Subcutaneous abdominal adipose tissue (tissue), 5 donors: Measurements from ENCODE around the gene SLC25A25.
A peak's percentile ranks its signal among the peaks of the same experiment; 100 is the strongest.
"Not testable (repeated sequence)": the region's sequence is repeated elsewhere in the genome, so short reads cannot be mapped to it uniquely, and the experiment has no call there.

Experiments used
- H3K27ac ChIP-seq: one replicate; pipeline ENCODE4 v1.7.0; 2013; ENCODE audit warnings: low read depth, mild to moderate bottlenecking, inconsistent platforms, low read length, moderate library complexity
- H3K27me3 ChIP-seq, 5 donors: one replicate each; pipeline ENCODE4 v1.7.0; 2013; ENCODE audit warnings: low read length in 5 of 5, inconsistent platforms in 1 of 5; ENCODE audit not compliant: control insufficient read depth in 5 of 5, insufficient read depth in 4 of 5
- H3K36me3 ChIP-seq, 5 donors: one replicate each; pipeline ENCODE4 v1.7.0; 2013; ENCODE audit warnings: low read length in 5 of 5; ENCODE audit not compliant: control insufficient read depth in 5 of 5, insufficient read depth in 5 of 5
- H3K4me1 ChIP-seq, 5 donors: one replicate each; pipeline ENCODE4 v1.7.0; 2013; ENCODE audit warnings: low read length in 5 of 5, mild to moderate bottlenecking in 3 of 5, moderate library complexity in 1 of 5; ENCODE audit not compliant: control insufficient read depth in 5 of 5, insufficient read depth in 5 of 5
- H3K4me3 ChIP-seq, 5 donors: one replicate each; pipeline ENCODE4 v1.7.0; 2013; ENCODE audit warnings: low read length in 5 of 5, low read depth in 1 of 5
- H3K9ac ChIP-seq, 5 donors: one replicate each; pipeline ENCODE4 v1.7.0; 2013; ENCODE audit warnings: low read length in 5 of 5, mild to moderate bottlenecking in 4 of 5, moderate library complexity in 3 of 5
- H3K9me3 ChIP-seq, 5 donors: one replicate each; pipeline ENCODE4 v1.7.0; 2013; ENCODE audit warnings: low read length in 5 of 5; ENCODE audit not compliant: control insufficient read depth in 5 of 5
- donor health status: healthy.
- donor health status: healthy.
- donor health status: healthy.
- donor health status: healthy.
- donor health status: healthy.

The SLC25A25 gene

DNA sequence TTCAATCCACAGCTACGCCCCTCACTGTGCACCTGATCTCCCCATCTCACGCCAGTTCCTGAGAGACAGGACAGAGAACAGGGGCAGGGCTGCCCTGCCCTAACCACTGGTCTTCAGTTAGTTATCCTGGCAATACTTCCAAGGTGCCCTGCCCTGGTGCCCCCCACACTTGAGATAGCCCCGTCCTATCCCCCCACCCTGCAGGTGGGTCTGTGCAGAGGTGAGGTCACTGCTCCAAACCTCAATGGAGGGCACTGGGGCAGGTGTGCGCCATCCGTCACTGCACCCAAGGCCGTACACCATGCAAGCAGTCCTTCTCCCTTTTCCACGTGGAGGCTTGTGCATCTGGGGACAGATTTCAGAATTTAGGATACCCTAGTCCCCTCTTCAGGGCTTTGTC lies 62.6 kb downstream of the SLC25A25 start:
- H3K36me3 ChIP-seq, H3K4me3 ChIP-seq, H3K27ac ChIP-seq, H3K27me3 ChIP-seq, H3K9me3 ChIP-seq, H3K9ac ChIP-seq: not testable (repeated sequence)
- H3K4me1 ChIP-seq = peaks cover 2 to 33% (median 29%) of the 10 kb centered on the region in 5 donors

DNA sequence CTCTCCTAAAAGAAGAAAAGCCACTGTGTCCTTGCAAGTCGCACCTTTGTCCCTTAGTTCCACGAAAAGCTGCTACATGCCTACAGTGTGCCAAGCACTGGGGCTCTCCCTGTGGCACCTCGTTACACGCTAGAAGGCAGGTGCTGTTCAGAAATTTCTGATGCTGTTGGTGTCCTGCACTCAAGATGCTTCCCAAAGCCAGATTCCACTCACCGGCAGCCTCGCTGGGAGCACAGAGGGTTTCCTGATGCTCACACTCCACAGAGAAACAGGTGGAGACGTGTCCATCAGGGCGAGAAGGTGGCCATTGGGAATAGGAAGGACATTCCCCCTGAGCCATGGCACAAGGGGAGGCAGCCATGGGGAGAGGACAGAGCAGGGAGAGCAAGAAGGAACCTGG lies 63.3 kb downstream of the SLC25A25 start:
- not testable (repeated sequence) for H3K27ac ChIP-seq, H3K27me3 ChIP-seq, H3K9me3 ChIP-seq, H3K36me3 ChIP-seq, H3K9ac ChIP-seq, H3K4me3 ChIP-seq
- peaks cover 2 to 26% (median 22%) of the 10 kb centered on the region in 5 donors for H3K4me1 ChIP-seq

DNA sequence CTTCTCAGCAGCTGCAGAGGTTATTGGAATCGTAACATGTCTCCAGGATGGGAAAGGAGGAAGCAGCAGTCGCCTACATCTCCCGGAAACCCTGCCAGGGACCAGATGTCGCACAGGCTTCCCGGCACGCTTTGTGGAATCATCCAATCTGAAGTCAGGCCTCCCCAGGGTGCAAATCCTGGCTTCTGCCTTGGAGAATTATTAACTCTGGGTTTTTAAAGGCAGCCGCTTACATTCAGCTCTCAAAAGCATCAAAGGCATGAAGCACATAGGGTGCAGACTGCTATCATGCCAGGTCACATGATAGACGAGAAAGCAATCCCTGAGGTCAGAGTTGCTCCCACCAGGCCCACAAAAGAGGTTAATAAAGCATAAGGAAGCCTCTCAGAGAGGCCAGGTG lies 64.1 kb downstream of the SLC25A25 start:
- H3K4me3 ChIP-seq, H3K9ac ChIP-seq, H3K27me3 ChIP-seq, H3K9me3 ChIP-seq, H3K27ac ChIP-seq, H3K36me3 ChIP-seq: not testable (repeated sequence)
- H3K4me1 ChIP-seq = peaks cover under 1 to 18% (median 15%) of the 10 kb centered on the region in 5 donors

DNA sequence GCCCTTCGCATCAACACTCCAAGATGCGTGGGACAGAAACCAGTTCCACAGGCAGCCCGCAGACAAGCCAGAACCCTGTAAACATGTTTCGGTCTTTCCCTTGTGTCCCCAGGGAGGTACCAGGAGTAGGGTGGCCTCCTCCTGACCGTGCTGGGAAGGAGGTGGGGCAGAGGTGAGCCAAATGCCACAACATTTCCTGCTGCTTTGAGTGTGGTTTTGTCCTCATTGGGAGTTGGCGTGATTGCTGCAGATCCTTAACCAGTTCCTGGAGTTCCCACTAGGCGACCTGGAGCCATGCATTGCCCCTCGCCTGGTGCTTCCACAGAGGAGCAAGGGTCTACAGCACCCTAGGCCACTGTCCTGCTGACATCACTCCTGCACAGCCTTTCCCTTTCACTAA lies 67.5 kb downstream of the SLC25A25 start:
- H3K9ac ChIP-seq, H3K4me3 ChIP-seq, H3K9me3 ChIP-seq, H3K4me1 ChIP-seq, H3K27me3 ChIP-seq, H3K36me3 ChIP-seq, H3K27ac ChIP-seq: not testable (repeated sequence)

DNA sequence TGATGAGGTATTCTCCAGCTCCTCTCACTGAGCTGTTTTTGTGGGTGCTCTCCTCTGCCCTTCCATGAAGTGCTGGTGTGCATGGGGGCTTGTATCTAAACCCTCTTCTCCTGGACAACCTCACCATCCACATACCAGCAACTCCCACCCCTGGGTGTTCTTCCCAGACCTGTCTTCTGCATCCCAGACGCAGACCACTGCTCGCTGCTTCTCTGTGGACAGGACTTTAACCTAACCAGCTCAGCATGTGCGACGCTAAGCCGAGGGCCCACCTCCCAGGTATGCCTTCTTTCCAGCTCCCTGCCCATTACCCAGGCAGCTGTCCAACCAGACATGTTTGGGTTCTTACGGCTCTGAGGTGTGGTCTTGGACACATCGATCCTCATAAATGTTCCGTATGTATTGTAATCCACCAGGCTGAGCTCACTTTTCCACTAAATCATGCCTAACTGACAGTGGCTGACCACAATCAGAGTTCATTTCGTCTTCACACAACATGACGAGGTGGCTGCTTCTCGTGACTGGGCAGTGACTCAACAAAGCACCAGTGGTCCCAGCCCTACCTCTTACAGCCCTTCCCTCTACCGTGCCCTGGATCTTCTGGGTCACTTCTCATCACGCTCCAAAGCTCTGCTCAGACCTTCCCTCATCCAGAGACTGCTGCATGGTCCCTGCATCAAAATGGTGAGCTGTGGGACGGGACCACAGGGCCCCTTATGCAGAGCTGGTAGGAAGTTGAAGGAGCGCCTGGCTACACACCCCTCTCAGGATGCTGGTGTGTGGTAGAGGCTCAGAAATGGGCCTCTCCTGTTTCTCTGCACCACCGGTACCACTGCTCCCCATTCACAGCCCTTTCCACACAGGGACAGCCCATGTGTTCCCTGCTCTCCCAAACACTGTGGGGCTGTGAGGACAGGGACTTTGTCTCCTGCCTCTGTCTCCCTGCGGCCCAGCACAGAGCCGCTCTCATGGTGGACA lies 69.1 kb downstream of the SLC25A25 start:
- H3K4me3 ChIP-seq = no peak overlapping the region
- H3K9me3 ChIP-seq = no peaks in the 10 kb centered on the region
- no peaks in the 10 kb centered on the region for H3K36me3 ChIP-seq
- H3K27ac ChIP-seq = no peak overlapping the region
- H3K27me3 ChIP-seq = peaks cover 0 to 6% (median 0%) of the 10 kb centered on the region in 5 donors
- H3K9ac ChIP-seq = no peak overlapping the region
- H3K4me1 ChIP-seq = peaks cover 0 to 6% (median 0%) of the 10 kb centered on the region in 5 donors

DNA sequence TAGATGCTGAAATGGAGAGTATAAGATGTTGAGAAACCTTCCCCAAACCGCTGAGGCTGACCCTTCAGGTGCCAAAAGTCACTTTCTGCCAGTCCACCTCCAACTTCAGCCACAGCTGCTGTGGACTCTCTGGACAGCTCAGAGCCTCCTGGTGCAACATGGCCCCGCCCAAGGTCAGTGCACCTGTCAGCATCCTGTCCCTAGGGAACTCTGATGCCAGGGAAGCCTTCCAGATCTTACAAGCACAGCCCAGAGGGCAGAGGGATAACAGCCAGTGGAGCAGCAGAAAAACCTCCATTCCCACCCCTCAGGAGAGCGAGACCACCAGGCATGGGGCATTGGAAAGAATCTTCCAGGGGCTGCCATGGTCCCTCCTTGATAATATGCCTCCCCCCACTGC lies 70.0 kb downstream of the SLC25A25 start:
- Histone ChIP-seq H3K9ac (no peak overlapping the region), H3K27ac (no peak overlapping the region), H3K4me3 (no peak overlapping the region), H3K36me3 (no peaks in the 10 kb centered on the region), H3K27me3 (peaks cover 0 to 6% (median 0%) of the 10 kb centered on the region in 5 donors), H3K4me1 (peaks cover 0 to 8% (median 0%) of the 10 kb centered on the region in 5 donors), H3K9me3 (no peaks in the 10 kb centered on the region)

DNA sequence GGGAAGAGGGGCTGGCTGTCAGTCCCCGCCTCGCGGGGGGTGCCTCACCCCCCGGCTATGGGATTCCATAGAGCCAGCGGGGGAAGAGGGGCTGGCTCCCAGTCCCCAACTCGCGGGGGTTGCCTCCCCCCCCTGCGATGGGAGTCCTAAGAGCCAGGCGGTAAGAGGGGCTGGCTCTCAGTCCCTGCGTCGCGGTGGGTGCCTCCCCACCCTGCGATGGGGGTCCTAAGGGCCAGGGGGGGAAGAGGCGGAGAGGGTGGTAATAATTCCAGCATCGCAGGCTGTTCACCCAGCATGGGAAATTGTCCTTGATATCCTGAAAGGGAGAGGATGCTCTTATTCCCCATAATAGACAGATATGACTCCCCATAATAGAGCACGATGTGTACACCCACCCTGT lies 71.6 kb downstream of the SLC25A25 start:
- Histone ChIP-seq H3K4me1 (peaks cover 0 to 16% (median 0%) of the 10 kb centered on the region in 5 donors), H3K9me3 (no peaks in the 10 kb centered on the region), H3K27ac (no peak overlapping the region), H3K36me3 (no peaks in the 10 kb centered on the region), H3K9ac (no peak overlapping the region), H3K27me3 (peaks cover 0 to 6% (median 0%) of the 10 kb centered on the region in 5 donors), H3K4me3 (peak overlapping the region in 1 of 5 donors; percentile 35)

DNA sequence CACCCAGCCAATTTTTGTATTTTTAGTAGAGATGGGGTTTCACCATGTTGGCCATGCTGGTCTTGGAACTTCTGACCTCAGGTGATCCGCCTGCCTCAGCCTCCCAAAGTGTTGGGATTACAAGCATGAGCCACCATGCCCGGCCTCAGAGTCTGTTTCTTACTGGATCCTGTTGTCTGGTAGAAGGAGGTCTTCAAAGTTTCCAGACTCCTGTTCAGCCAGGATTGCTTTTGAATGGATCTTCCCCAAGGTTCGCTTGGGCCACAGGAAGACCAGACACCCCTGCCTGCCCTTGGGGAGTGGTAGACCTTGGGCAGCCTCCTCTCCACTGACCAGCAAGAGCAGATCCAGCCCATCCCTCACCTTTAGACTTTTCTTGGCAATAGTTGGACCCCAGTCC lies 73.6 kb downstream of the SLC25A25 start:
- Histone ChIP-seq H3K36me3 (no peaks in the 10 kb centered on the region), H3K4me1 (peaks cover 0 to 16% (median 0%) of the 10 kb centered on the region in 5 donors), H3K9me3 (no peaks in the 10 kb centered on the region), H3K27ac (no peak overlapping the region), H3K27me3 (peaks cover 0 to 6% (median 0%) of the 10 kb centered on the region in 5 donors), H3K9ac (no peak overlapping the region), H3K4me3 (no peak overlapping the region)

DNA sequence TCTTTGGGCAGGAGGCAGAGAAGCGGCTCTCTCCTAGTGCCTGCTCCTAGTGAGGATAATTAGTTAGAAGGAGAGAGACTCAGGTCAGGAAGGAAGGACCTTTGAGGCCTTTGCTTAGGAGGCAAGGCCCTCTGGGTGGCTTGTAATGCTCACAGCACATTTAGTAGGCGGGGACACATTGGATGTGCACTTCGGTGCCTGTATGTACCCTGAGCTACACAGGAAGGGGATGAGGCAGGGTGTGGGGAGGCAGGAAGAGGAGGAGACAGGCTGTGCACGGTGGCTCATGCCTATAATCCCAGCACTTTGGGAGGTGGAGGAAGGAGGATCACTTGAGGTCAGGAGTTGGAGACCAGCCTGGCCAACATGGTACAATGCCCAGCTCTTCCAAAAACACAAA lies 74.0 kb downstream of the SLC25A25 start:
- Histone ChIP-seq H3K9ac (no peak overlapping the region), H3K9me3 (no peaks in the 10 kb centered on the region), H3K27me3 (peaks cover 0 to 6% (median 0%) of the 10 kb centered on the region in 5 donors), H3K4me1 (peaks cover 0 to 16% (median 0%) of the 10 kb centered on the region in 5 donors), H3K4me3 (no peak overlapping the region), H3K36me3 (no peaks in the 10 kb centered on the region), H3K27ac (no peak overlapping the region)

DNA sequence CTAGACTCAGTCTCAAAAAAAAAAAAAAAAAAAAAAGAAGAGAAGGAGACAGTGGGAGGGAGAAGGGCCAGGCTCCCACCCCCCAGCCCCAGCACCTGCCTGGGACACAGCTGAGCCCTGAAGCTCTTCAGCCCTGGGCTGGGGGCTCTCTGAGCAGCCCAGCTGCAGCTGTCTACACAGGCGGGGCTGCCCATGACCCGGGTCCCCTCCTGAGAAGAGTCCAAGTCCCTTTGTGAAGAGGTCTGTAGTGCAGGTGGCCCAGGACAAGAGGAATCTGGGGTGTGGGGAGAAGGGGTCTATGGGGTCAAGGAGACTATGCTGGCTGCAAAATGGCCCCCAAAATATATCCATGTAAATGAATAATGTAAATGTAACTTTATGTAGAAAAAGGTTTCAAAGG lies 74.6 kb downstream of the SLC25A25 start:
- H3K9ac ChIP-seq = no peak overlapping the region
- no peak overlapping the region for H3K4me3 ChIP-seq
- peaks cover 0 to 16% (median 0%) of the 10 kb centered on the region in 5 donors for H3K4me1 ChIP-seq
- H3K36me3 ChIP-seq = no peaks in the 10 kb centered on the region
- H3K27me3 ChIP-seq = peaks cover 0 to 6% (median 0%) of the 10 kb centered on the region in 5 donors
- H3K27ac ChIP-seq = no peak overlapping the region
- H3K9me3 ChIP-seq = no peaks in the 10 kb centered on the region
